GM18951 (cell line): ENCODE results near the gene CCDC28B.

ENCODE experiments used
- POLR2A ChIP-seq: IDR thresholded peaks from 4 replicates; pipeline ENCODE4 v1.6.1; 2011; ENCODE audit warnings: mild to moderate bottlenecking; ENCODE audit not compliant: insufficient read length, insufficient read depth; ENCODE audit errors: extremely low read depth
- in situ Hi-C: fragments of 300-500 bp; cut with MboI; formaldehyde crosslinking; loops from one replicate; pipeline ENCODE4 v1.12.0; 2022; ENCODE audit warnings: low sequenced_read_pairs, mixed read lengths, inconsistent platforms; ENCODE audit not compliant: unreplicated experiment

The CCDC28B gene

DNA sequence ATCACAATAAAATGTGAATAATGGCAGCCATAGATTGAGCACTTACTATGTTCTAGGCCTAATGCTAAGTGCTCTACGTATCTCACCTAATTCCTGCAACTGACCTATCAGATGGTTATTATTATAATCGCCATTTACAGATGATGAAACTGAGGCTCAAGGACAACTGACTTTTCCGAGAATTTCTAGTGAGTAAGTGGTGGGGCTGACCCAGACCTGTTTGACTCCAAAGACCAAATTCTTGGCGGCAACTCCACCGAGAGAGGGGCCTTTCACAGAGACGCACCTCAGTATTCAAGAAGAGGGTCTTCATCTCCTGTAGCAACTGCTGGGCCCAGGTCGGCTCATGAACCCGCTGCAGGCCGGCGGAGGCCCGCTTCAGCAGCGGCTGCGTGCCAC, 21.2 kb downstream of the CCDC28B start:
- in situ Hi-C loops, result no loop called here

GRCh38 chr1:32221980-32222755, 21.8 kb downstream of the CCDC28B start, which contains the start of the genes EIF3I and TMEM234:
TSS of gene EIF3I (plus strand) at chr1:32222407. CDS start at chr1:32222442, 35 bp downstream.
TSS of gene TMEM234 (minus strand) at chr1:32222353. CDS start at chr1:32222322, 31 bp downstream.
- TF ChIP-seq POLR2A, result peak; percentile 77
- in situ Hi-C loops, result no loop called here

More for the DNA sequence above, 21.2 kb downstream of the CCDC28B start:
- no peak for TF ChIP-seq POLR2A

GRCh38 chr1:32223683-32224082, 23.3 kb downstream of the CCDC28B start:
- in situ Hi-C loops, result no loop called here
- TF ChIP-seq POLR2A, result no peak

DNA sequence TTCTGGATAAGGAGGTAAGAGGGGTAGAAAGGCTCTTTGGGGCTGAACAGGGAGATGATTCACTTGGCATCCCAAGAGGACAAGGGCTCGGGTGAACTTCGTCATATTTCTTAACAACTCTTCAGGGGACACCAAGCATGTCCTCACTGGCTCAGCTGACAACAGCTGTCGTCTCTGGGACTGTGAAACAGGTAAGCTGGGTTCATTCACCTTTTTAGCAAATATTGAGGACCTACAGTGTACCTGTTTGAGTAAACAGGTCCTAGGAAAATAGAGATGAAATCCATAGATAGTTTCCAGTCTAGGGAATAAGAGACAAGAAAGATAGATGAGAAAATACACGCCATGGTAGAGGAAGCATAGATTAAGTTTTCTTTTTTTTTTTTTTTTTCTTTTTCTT, 23.9 kb downstream of the CCDC28B start:
- in situ Hi-C loops, result no loop called here
- no peak for TF ChIP-seq POLR2A

DNA sequence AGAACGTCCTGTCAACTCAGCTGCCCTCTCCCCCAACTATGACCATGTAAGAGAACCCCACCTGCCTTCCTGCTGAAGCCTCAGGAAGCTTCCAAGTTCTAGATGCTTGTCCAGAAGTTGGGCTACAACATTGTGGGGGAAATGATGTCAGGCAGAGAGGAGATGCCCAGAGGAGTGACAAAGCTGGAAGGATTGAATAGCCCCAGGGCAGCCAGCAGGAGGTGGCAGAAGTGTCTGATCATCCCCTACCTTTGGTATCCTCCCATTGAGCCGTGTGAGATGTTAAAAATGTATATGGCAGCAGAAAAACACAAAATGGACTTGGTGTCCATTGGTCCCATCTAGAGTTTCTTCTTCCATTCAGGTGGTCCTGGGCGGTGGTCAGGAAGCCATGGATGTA, 28.4 kb downstream of the CCDC28B start:
- in situ Hi-C loops, result no loop called here
- no peak for TF ChIP-seq POLR2A

- in situ Hi-C loops, result loop anchor here (5.0 kb wide), 1 partner anchor 85 kb away; no protein-coding TSS in a partner anchor
- TF ChIP-seq POLR2A, result no peak
Observed at GRCh38 chr1:32231843-32232432, 31.5 kb downstream of the CCDC28B start.

DNA sequence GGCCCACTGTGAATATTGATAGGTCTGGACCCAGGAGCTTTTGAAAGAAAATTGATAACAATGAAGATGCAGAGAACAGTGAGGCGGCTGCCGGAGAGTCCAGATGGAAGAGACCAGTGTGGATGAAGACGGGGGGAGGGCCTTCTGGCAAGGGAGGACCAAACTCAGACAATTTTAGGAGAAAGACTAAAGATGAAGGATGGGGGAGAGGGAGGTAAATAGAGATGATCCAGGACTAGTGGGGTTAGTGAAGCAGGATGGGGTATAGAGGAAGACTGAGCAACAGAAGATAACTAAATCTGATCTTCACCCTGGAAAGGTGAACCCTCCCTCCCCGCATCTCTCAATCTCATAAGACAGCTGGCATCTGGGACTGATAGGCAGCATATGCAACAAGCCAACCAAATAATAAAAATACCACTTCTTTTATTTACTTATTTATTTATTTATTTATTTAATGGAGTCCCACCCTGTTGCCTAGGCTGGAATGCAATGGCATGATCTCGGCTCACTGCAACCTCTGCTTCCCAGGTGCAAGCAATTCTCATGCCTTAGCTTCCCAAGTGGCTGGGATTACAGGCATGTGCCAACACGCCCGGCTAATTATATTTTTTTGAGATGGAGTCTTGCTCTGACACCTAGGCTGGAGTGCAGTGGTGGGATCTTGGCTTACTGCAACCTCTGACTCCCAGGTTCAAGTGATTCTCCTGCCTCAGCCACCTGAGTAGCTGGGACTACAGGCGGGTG, 32.3 kb downstream of the CCDC28B start:
- in situ Hi-C loops, result loop anchor here (5.0 kb wide), 1 partner anchor 85 kb away; no protein-coding TSS in a partner anchor
- no peak for TF ChIP-seq POLR2A

- TF ChIP-seq POLR2A, result no peak
- in situ Hi-C loops, result loop anchor here (5.0 kb wide), 1 partner anchor 83 kb away; no protein-coding TSS in a partner anchor
Observed at GRCh38 chr1:32234792-32235191, 34.4 kb downstream of the CCDC28B start.

DNA sequence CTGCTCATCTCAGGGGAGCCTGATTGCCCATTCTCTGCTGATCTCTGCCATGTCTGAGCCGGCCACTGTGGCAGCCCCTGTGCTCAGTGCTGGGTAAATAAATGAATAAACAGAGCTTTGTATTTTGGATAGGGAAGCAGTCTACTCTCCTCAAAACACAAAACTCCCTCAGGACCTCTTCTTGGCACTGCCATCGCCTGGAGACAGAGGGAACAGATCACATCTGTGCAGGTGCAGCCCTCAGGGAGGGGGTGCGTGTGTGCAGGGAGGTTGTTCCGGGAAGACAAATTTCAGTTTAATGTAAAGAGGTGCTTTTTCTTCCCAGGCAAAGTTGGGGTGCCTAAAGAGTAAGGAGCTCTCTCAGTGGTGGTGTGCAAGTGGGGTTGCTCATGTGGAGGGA, 38.9 kb downstream of the CCDC28B start:
- TF ChIP-seq POLR2A, result no peak

DNA sequence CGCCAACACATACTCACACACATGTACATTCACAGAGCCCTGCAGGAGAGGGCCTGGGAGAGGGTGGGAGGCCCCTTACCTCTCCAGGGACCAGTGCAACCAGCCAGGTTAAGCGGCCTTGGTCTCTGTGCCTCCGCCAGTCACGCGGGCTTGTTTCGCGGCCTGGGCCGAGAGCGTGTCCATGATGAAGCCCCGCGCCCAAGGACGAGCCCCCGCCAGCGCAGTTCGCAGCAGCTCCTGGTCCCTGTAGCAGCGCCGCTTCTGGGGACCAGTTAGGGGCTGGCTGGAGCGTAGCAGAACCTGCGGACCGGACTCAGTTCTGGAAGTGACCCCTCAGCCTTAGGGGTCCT, 39.4 kb downstream of the CCDC28B start:
- no peak for TF ChIP-seq POLR2A
- in situ Hi-C loops, result no loop called here

More for the DNA sequence above, 38.9 kb downstream of the CCDC28B start:
- in situ Hi-C loops, result no loop called here

GRCh38 chr1:32240140-32240951, 40.0 kb downstream of the CCDC28B start:
- in situ Hi-C loops, result no loop called here
- no peak for TF ChIP-seq POLR2A

DNA sequence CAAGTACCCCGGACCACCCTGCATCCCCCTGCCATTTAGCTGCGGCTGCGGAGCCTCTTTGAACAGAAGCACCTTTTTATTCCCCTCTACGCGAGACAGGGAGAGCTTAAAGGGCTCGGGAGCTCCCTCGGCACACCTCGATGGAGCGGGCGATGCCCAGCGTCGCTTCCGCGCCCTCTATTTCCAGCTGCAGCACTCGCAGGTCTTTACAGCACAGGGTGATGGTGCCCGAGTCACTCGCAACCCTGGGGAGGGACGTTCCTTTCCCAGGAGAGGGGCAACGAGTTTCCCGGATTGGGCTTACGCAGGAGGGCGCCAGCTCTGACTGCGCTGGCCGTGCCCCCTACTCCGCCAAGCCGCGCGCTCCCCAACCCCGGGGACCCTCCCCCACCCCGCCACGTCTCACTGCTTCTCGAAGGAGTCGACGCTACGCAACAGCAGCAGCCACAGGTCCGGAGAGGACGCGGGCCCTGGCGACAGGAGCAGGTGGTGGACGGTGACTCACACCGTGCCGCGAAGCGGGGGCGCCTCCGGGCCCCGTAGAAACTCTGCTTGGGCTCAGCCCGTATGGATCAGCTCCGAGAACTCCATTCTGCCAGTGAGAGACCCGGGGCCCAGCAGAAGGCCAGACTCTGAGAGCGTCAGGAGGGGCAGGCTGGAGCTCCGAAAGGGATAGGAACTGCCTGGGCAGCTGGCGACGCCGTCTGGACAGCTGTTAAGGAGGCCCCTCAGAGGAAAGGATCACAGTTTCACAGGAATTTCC, 40.8 kb downstream of the CCDC28B start:
- TF ChIP-seq POLR2A, result peak; percentile 47
- in situ Hi-C loops, result no loop called here

- TF ChIP-seq POLR2A, result no peak
- in situ Hi-C loops, result no loop called here
Observed at GRCh38 chr1:32242341-32242851, 42.0 kb downstream of the CCDC28B start.
